Upper lobe of left lung (tissue), 4 donors: Measurements from ENCODE around the gene ROMO1.

Source experiments
- POLR2AphosphoS5 ChIP-seq, 2 donors: sonication (generic); formaldehyde crosslinking; IDR thresholded peaks; one replicate each; pipeline ENCODE4 v1.5.1; 2017; ENCODE audit warnings: antibody characterized with exemption in 2 of 2
- TF ChIP-seq, protein P1 (sequence below), 6 experiments: fragments of 450-650 bp in 4 of 6; fragments of 200-600 bp in 2 of 6; sonication (generic) in 2 of 6; IDR thresholded peaks; one replicate each; pipeline ENCODE4 v1.5.1; 2016 to 2019; ENCODE audit warnings: antibody characterized with exemption in 6 of 6

DNA sequence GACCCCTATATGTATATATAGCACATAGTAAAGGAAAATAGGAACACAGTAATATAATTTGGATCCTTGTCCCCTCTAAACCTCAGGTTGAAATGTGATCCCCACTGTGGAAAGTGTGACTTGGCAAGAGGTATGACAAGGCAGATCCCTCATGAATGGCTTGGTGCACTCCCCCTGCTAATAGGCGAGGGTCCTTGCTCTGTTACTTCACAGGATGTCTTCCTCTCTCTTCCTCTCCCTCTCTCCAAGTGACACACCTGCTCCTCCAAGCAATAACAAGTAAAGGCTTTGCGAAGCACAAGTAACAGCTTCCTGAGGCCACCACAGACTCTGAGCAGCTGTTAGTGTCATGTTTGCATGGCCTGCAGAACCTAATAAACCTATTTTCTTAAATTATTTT lies 16.4 kb downstream of the ROMO1 start:
- TF ChIP-seq, protein P1, sequence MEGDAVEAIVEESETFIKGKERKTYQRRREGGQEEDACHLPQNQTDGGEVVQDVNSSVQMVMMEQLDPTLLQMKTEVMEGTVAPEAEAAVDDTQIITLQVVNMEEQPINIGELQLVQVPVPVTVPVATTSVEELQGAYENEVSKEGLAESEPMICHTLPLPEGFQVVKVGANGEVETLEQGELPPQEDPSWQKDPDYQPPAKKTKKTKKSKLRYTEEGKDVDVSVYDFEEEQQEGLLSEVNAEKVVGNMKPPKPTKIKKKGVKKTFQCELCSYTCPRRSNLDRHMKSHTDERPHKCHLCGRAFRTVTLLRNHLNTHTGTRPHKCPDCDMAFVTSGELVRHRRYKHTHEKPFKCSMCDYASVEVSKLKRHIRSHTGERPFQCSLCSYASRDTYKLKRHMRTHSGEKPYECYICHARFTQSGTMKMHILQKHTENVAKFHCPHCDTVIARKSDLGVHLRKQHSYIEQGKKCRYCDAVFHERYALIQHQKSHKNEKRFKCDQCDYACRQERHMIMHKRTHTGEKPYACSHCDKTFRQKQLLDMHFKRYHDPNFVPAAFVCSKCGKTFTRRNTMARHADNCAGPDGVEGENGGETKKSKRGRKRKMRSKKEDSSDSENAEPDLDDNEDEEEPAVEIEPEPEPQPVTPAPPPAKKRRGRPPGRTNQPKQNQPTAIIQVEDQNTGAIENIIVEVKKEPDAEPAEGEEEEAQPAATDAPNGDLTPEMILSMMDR (IDR thresholded peaks at IDR 0.05) = no peak
- no peak for TF ChIP-seq POLR2AphosphoS5 (IDR thresholded peaks at IDR 0.05)
